Renal cortical epithelial cell (primary cell): ENCODE data around the gene CAPN2. TPM values are rescaled to one million over a fixed set of nuclear protein-coding genes. Genes with fewer than 3 reads are reported as not detected.

Source experiments
- DNase-seq: peaks from one replicate; pipeline ENCODE4 v3.0.0-alpha.2; 2011; ENCODE audit warnings: low read depth
- total RNA-seq: library from RNA; depleted of rRNA; stranded (reverse); fragments of >200 nt; gene quantifications from 2 replicates; pipeline ENCODE4 v1.2.3, GENCODE V29; 2014

The CAPN2 gene
- total RNA-seq, 1 donor from 2014 or later = 425 TPM

GRCh38 chr1:223702735-223703667, 9.3 kb upstream of the CAPN2 start:
- DNase-seq = peak; percentile 86

- DNase-seq = no peak
These were observed 8.7 kb upstream of the CAPN2 start for GRCh38 chr1:223703668-223704013.

- peak; percentile 75 for DNase-seq
These were observed 7.1 kb upstream of the CAPN2 start for GRCh38 chr1:223704921-223705878.

- DNase-seq = peak; percentile 81
These were observed 6.0 kb upstream of the CAPN2 start for GRCh38 chr1:223706077-223706973.

GRCh38 chr1:223707256-223708000, 4.9 kb upstream of the CAPN2 start:
- peak; percentile 99 for DNase-seq

GRCh38 chr1:223708001-223708359, 4.4 kb upstream of the CAPN2 start:
- DNase-seq = no peak

GRCh38 chr1:223708651-223709268, 3.6 kb upstream of the CAPN2 start:
- DNase-seq = no peak

GRCh38 chr1:223709598-223709997, 2.7 kb upstream of the CAPN2 start:
- no peak for DNase-seq

- no peak for DNase-seq
These were observed 1.9 kb upstream of the CAPN2 start for GRCh38 chr1:223710179-223711133.

- no peak for DNase-seq
These were observed 1.2 kb upstream of the CAPN2 start for GRCh38 chr1:223711173-223711572.

GRCh38 chr1:223711747-223712193, 569 bp upstream of the CAPN2 start:
- no peak for DNase-seq

GRCh38 chr1:223712850-223713474, 623 bp downstream of the CAPN2 start:
- no peak for DNase-seq

GRCh38 chr1:223713546-223714420, 1.4 kb downstream of the CAPN2 start:
- peak; percentile 88 for DNase-seq

GRCh38 chr1:223714421-223714724, 2.0 kb downstream of the CAPN2 start:
- no peak for DNase-seq

GRCh38 chr1:223714849-223715603, 2.7 kb downstream of the CAPN2 start:
- peak; percentile 68 for DNase-seq

- no peak for DNase-seq
These were observed 3.3 kb downstream of the CAPN2 start for GRCh38 chr1:223715604-223716172.
